GM23338 (cell line): ENCODE results near the gene GPC6. TPM values are rescaled to one million over a fixed set of nuclear protein-coding genes. Genes with fewer than 3 reads are reported as not detected.
A peak's percentile ranks its signal among the peaks of the same experiment; 100 is the strongest.

Experiments used
- ATAC-seq: fragments of 200-7000 bp; cut with Tn5 transposase; 3 replicates; pipeline ENCODE4 v1.9.1; 2020
- DNase-seq: peaks from one replicate; pipeline ENCODE4 v3.0.0-alpha.2; 2015; ENCODE audit warnings: low spot score
- H2AFZ ChIP-seq: fragments of 200-600 bp; sonication (generic); 2 replicates; pipeline ENCODE4 v1.8.0; 2016; ENCODE audit warnings: antibody characterized with exemption, mild to moderate bottlenecking, moderate library complexity
- H3F3A ChIP-seq: fragments of 200-600 bp; sonication (generic); replicated peaks from 2 replicates; pipeline ENCODE4 v1.8.0; 2017; ENCODE audit warnings: antibody characterized with exemption, mixed run types, low read depth
- H3K27ac ChIP-seq: fragments of 200-600 bp; sonication (generic); 2 replicates; pipeline ENCODE4 v1.6.1; 2016; ENCODE audit warnings: low read depth
- H3K27me3 ChIP-seq: fragments of 200-600 bp; sonication (generic); 2 replicates; pipeline ENCODE4 v1.8.0; 2016; ENCODE audit warnings: mild to moderate bottlenecking, mixed run types, moderate library complexity; ENCODE audit not compliant: insufficient read depth
- H3K36me3 ChIP-seq: fragments of 200-600 bp; sonication (generic); 2 replicates; pipeline ENCODE4 v1.8.0; 2016; ENCODE audit warnings: mild to moderate bottlenecking; ENCODE audit not compliant: insufficient read depth
- H3K4me1 ChIP-seq: fragments of 200-600 bp; sonication (generic); 2 replicates; pipeline ENCODE4 v1.8.0; 2016; ENCODE audit warnings: mild to moderate bottlenecking, moderate library complexity; ENCODE audit not compliant: insufficient read depth
- H3K4me2 ChIP-seq: fragments of 200-600 bp; sonication (generic); 2 replicates; pipeline ENCODE4 v1.7.1; 2017; ENCODE audit warnings: mixed run types
- H3K4me3 ChIP-seq: fragments of 200-600 bp; sonication (generic); 2 replicates; pipeline ENCODE4 v1.6.1; 2016; ENCODE audit warnings: mixed run types
- H3K79me2 ChIP-seq: fragments of 200-600 bp; sonication (generic); replicated peaks from 2 replicates; pipeline ENCODE4 v1.8.0; 2017; ENCODE audit warnings: mild to moderate bottlenecking; ENCODE audit not compliant: insufficient read depth
- H3K9me2 ChIP-seq: fragments of 200-600 bp; sonication (generic); 2 replicates; pipeline ENCODE4 v1.8.0; 2017; ENCODE audit not compliant: insufficient read depth
- H4K20me1 ChIP-seq: fragments of 200-600 bp; sonication (generic); replicated peaks from 2 replicates; pipeline ENCODE4 v1.8.0; 2017; ENCODE audit warnings: mild to moderate bottlenecking; ENCODE audit not compliant: insufficient read depth
- H3K27ac Mint-ChIP-seq: 2 replicates; pipeline ENCODE4 v1.8.0; 2020; ENCODE audit warnings: inconsistent platforms, mild to moderate bottlenecking, moderate library complexity, mixed read lengths
- H3K27me3 Mint-ChIP-seq: 3 replicates; pipeline ENCODE4 v1.8.0; 2022; ENCODE audit warnings: low read depth, mild to moderate bottlenecking, moderate library complexity, mixed read lengths, inconsistent platforms; ENCODE audit not compliant: insufficient read depth, poor library complexity
- H3K36me3 Mint-ChIP-seq: 3 replicates; pipeline ENCODE4 v1.8.0; 2021; ENCODE audit warnings: low read depth, mild to moderate bottlenecking, inconsistent platforms, moderate library complexity, mixed read lengths
- H3K4me1 Mint-ChIP-seq: 3 replicates; pipeline ENCODE4 v1.8.0; 2020; ENCODE audit warnings: mild to moderate bottlenecking, inconsistent platforms, mixed read lengths
- H3K4me3 Mint-ChIP-seq: 3 replicates; pipeline ENCODE4 v1.8.0; 2021; ENCODE audit warnings: moderate library complexity, mild to moderate bottlenecking, inconsistent platforms, mixed read lengths
- H3K9me3 Mint-ChIP-seq: 3 replicates; pipeline ENCODE4 v1.8.0; 2020; ENCODE audit warnings: moderate library complexity, mild to moderate bottlenecking, inconsistent platforms, mixed read lengths
- CREB1 ChIP-seq: fragments of 250-450 bp; sonication (Bioruptor Pico); IDR thresholded peaks from 2 replicates; pipeline ENCODE4 v1.5.0; 2020; ENCODE audit warnings: low read depth, mild to moderate bottlenecking, moderate library complexity
- CTCF ChIP-seq, 2 experiments: fragments of 200-600 bp in 1 of 2; sonication (generic) in 1 of 2; conservative IDR thresholded peaks; 2 replicates each; pipeline versions ENCODE4 v1.5.1 to v1.6.1; 2016 to 2017; ENCODE audit warnings: antibody characterized with exemption in 2 of 2, low read depth in 2 of 2, mild to moderate bottlenecking in 2 of 2, moderate library complexity in 1 of 2
- ETS1 ChIP-seq: IDR thresholded peaks from 2 replicates; pipeline ENCODE4 v1.6.1; 2016; ENCODE audit warnings: antibody characterized with exemption
- EZH2 ChIP-seq: fragments of 200-600 bp; sonication (generic); IDR thresholded peaks from one replicate; pipeline ENCODE4 v1.8.0; 2017; ENCODE audit warnings: antibody characterized with exemption, mild to moderate bottlenecking, low read depth; ENCODE audit not compliant: unreplicated experiment
- EZH2phosphoT487 ChIP-seq: fragments of 200-600 bp; sonication (generic); IDR thresholded peaks from one replicate; pipeline ENCODE4 v1.8.1; 2018; ENCODE audit warnings: antibody characterized with exemption; ENCODE audit not compliant: unreplicated experiment
- JUNB ChIP-seq: IDR thresholded peaks from one replicate; pipeline ENCODE4 v1.6.1; 2016; ENCODE audit warnings: antibody characterized with exemption; ENCODE audit not compliant: unreplicated experiment
- NANOG ChIP-seq: IDR thresholded peaks from 2 replicates; pipeline ENCODE4 v1.6.1; 2016; ENCODE audit warnings: antibody characterized with exemption, borderline replicate concordance
- POLR2AphosphoS5 ChIP-seq: IDR thresholded peaks from 2 replicates; pipeline ENCODE4 v1.6.1; 2016; ENCODE audit warnings: antibody characterized with exemption, low read depth
- REST ChIP-seq: IDR thresholded peaks from one replicate; pipeline ENCODE4 v1.6.1; 2018; ENCODE audit warnings: antibody characterized with exemption; ENCODE audit not compliant: unreplicated experiment
- STAT1 ChIP-seq: IDR thresholded peaks from one replicate; pipeline ENCODE4 v1.6.1; 2016; ENCODE audit warnings: antibody characterized with exemption; ENCODE audit not compliant: unreplicated experiment
- ZNF114 ChIP-seq: fragments of 250-450 bp; sonication (Bioruptor Pico); IDR thresholded peaks from 2 replicates; pipeline ENCODE4 v1.5.0; 2020; ENCODE audit warnings: mild to moderate bottlenecking, moderate library complexity
- ZNF331 ChIP-seq: fragments of 250-450 bp; sonication (Bioruptor Pico); IDR thresholded peaks from 2 replicates; pipeline ENCODE4 v1.5.0; 2020; ENCODE audit warnings: low read depth, mild to moderate bottlenecking, moderate library complexity
- ZNF462 ChIP-seq: fragments of 250-450 bp; sonication (Bioruptor Pico); IDR thresholded peaks from 2 replicates; pipeline ENCODE4 v1.5.0; 2020; ENCODE audit warnings: mild to moderate bottlenecking, moderate library complexity
- polyA plus RNA-seq: library from polyadenylated mRNA; unstranded; fragments of >200 nt; fragmentation: Nextera tagmentation; extraction: Ambion mirVana; gene quantifications from 2 replicates; pipeline ENCODE4 v1.2.1, GENCODE V29; 2016
- total RNA-seq: library from RNA; depleted of rRNA; stranded (reverse); fragments of >200 nt; shearing (Covaris generic); gene quantifications from 2 replicates; pipeline ENCODE4 v1.2.3, GENCODE V29; 2014

Gene GPC6
- total and polyA plus RNA-seq, 2 experiments from 2014 or later, result 6.4 to 28.6 TPM

- H3K27ac ChIP-seq, result no peak overlapping the region
- Mint-ChIP-seq H3K4me1 (peaks cover 8% of the 10 kb centered on the region; the same call in 2 of the 3 replicates), H3K9me3 (no peaks in the 10 kb centered on the region; the same call in 2 of the 3 replicates), H3K27ac (no peak overlapping the region), H3K36me3 (no peaks in the 10 kb centered on the region), H3K27me3 (no peaks in the 10 kb centered on the region), H3K4me3 (no peak overlapping the region)
- H3K4me2 ChIP-seq, result 0 out of 2 replicates have a peak overlapping the region, but pooled peaks have one; percentile 30
- DNase-seq (no peak), ATAC-seq (no peak)
- no peaks in the 10 kb centered on the region for H3F3A ChIP-seq
- no peaks in the 10 kb centered on the region for H3K36me3 ChIP-seq
- no peak overlapping the region for H3K4me3 ChIP-seq
- no peak for TF ChIP-seq NANOG
- no peak for TF ChIP-seq REST
- no peak for TF ChIP-seq POLR2AphosphoS5
- no peak for TF ChIP-seq ZNF462 (CRISPR knock-in tag)
- TF ChIP-seq ZNF331 (CRISPR knock-in tag), result no peak
- no peak for TF ChIP-seq JUNB
- no peak for TF ChIP-seq CREB1 (CRISPR knock-in tag)
- no peak for TF ChIP-seq ZNF114 (CRISPR knock-in tag)
- TF ChIP-seq ETS1, result no peak
- no peak for TF ChIP-seq EZH2
- no peak for TF ChIP-seq CTCF (conservative IDR thresholded peaks at IDR 0.05; ENCODE audit: low read depth in 2 of 2)
- TF ChIP-seq STAT1, result no peak
- no peak for TF ChIP-seq EZH2phosphoT487
- peaks cover 10% of the 10 kb centered on the region for H3K4me1 ChIP-seq
- no peaks in the 10 kb centered on the region for H3K79me2 ChIP-seq
- no peak overlapping the region for H2AFZ ChIP-seq
- no peaks in the 10 kb centered on the region for H4K20me1 ChIP-seq
- no peaks in the 10 kb centered on the region; the same call in 1 of the 2 replicates for H3K9me2 ChIP-seq
- H3K27me3 ChIP-seq, result no peaks in the 10 kb centered on the region
Measured at GRCh38 chr13:94359875-94360274, 1133.3 kb downstream of the GPC6 start.
